Thyroid gland (tissue), 4 donors: ENCODE measurements around the gene FAM228B.

Source experiments
- POLR2A ChIP-seq, 2 donors: fragments of 450-650 bp; IDR thresholded peaks; one replicate each; pipeline ENCODE4 v1.6.1; 2017; ENCODE audit warnings: antibody characterized with exemption in 2 of 2, mild to moderate bottlenecking in 2 of 2, moderate library complexity in 1 of 2
- TF ChIP-seq, protein P1 (sequence below), 6 experiments: fragments of 200-600 bp in 3 of 6; fragments of 450-650 bp in 3 of 6; sonication (generic) in 3 of 6; IDR thresholded peaks; one replicate each; pipeline ENCODE4 v1.5.1; 2016 to 2019; ENCODE audit warnings: antibody characterized with exemption in 6 of 6, mild to moderate bottlenecking in 2 of 6, inconsistent platforms in 1 of 6, moderate library complexity in 1 of 6

DNA sequence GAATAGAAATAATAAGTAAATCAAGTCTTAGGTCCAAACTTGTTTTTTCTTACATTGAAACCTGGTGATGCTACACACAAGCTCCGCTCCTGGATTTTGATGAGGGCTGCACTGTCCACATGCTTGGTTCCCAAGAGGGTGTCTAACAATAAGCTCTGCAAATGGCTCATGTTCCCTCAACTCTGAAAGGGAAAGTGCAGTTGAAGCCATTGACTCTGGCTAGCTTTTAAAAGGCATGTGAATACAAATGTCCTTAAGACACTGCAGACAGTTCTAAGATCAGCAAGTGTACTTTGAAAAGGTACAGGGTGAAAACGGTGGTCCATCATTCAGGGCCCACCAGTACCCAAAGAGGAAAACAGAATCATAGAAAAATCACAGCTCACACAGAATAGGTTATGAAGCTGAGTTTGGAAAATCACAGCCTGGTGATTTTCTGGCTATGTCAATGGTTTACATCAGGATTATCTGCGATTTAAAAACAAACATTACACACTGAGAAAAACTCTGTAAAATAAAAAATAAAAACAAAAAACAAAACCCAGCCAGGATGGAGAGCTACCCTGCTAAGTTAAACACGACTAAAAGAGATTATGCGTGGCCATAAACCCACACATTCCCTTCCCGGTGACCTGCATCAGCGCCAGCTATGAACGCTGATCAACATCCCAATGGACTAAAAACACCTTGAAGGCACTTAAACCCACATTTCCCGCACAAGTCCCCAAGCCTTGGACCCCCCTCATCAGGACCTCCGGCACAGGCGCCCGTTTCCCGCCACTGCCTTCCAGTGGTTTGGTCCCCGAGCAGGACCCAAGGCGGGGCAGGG, 689 bp upstream of the FAM228B start:
- TF ChIP-seq, protein P1, sequence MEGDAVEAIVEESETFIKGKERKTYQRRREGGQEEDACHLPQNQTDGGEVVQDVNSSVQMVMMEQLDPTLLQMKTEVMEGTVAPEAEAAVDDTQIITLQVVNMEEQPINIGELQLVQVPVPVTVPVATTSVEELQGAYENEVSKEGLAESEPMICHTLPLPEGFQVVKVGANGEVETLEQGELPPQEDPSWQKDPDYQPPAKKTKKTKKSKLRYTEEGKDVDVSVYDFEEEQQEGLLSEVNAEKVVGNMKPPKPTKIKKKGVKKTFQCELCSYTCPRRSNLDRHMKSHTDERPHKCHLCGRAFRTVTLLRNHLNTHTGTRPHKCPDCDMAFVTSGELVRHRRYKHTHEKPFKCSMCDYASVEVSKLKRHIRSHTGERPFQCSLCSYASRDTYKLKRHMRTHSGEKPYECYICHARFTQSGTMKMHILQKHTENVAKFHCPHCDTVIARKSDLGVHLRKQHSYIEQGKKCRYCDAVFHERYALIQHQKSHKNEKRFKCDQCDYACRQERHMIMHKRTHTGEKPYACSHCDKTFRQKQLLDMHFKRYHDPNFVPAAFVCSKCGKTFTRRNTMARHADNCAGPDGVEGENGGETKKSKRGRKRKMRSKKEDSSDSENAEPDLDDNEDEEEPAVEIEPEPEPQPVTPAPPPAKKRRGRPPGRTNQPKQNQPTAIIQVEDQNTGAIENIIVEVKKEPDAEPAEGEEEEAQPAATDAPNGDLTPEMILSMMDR (IDR thresholded peaks at IDR 0.05), result no peak
- TF ChIP-seq POLR2A (IDR thresholded peaks at IDR 0.05), result no peak
